HG02642 (cell line): Measurements from ENCODE around the gene MAVS.

Experiments used
- ATAC-seq: cut with Tn5 transposase; IDR thresholded peaks from one replicate; pipeline ENCODE4 v1.9.1; 2021; ENCODE audit warnings: mild to moderate bottlenecking; ENCODE audit not compliant: unreplicated experiment, poor library complexity

The MAVS gene

GRCh38 chr20:3901706-3902440 is 55.2 kb downstream of the MAVS start:
- ATAC-seq = no peak

- ATAC-seq = no peak
Observed at GRCh38 chr20:3902446-3902845, 55.8 kb downstream of the MAVS start.

- ATAC-seq = no peak
Observed at GRCh38 chr20:3904224-3904623, 57.6 kb downstream of the MAVS start.

- no peak for ATAC-seq
Observed at GRCh38 chr20:3904857-3905256, 58.2 kb downstream of the MAVS start.

- peak; percentile 85 for ATAC-seq
Observed at GRCh38 chr20:3906744-3907721, 60.4 kb downstream of the MAVS start.

GRCh38 chr20:3908667-3909066 is 62.0 kb downstream of the MAVS start:
- ATAC-seq = no peak

- no peak for ATAC-seq
Observed at GRCh38 chr20:3909952-3910366, 63.3 kb downstream of the MAVS start.

GRCh38 chr20:3910853-3911252 is 64.2 kb downstream of the MAVS start:
- ATAC-seq = no peak

- ATAC-seq = no peak
Observed at GRCh38 chr20:3911956-3912355, 65.3 kb downstream of the MAVS start.

GRCh38 chr20:3914446-3914845 is 67.8 kb downstream of the MAVS start:
- ATAC-seq = no peak

GRCh38 chr20:3915691-3916090 is 69.1 kb downstream of the MAVS start:
- no peak for ATAC-seq

- no peak for ATAC-seq
Observed at GRCh38 chr20:3916364-3916763, 69.7 kb downstream of the MAVS start.

- no peak for ATAC-seq
Observed at GRCh38 chr20:3919352-3919751, 72.7 kb downstream of the MAVS start.

GRCh38 chr20:3922223-3922982 is 75.8 kb downstream of the MAVS start:
- ATAC-seq = no peak

GRCh38 chr20:3922983-3923339 is 76.3 kb downstream of the MAVS start:
- no peak for ATAC-seq

- ATAC-seq = no peak
Observed at GRCh38 chr20:3923818-3924217, 77.2 kb downstream of the MAVS start.

- no peak for ATAC-seq
Observed at GRCh38 chr20:3924304-3925112, 77.9 kb downstream of the MAVS start.

GRCh38 chr20:3925113-3925695 is 78.6 kb downstream of the MAVS start:
- ATAC-seq = no peak
